GM21529 (cell line): ENCODE measurements around the gene IFNL2.
"Not testable (repeated sequence)": the region's sequence is repeated elsewhere in the genome, so short reads cannot be mapped to it uniquely, and the experiment has no call there.

Experiments used
- ATAC-seq: cut with Tn5 transposase; IDR thresholded peaks from one replicate; pipeline ENCODE4 v1.9.1; 2021; ENCODE audit not compliant: unreplicated experiment

Gene IFNL2

DNA sequence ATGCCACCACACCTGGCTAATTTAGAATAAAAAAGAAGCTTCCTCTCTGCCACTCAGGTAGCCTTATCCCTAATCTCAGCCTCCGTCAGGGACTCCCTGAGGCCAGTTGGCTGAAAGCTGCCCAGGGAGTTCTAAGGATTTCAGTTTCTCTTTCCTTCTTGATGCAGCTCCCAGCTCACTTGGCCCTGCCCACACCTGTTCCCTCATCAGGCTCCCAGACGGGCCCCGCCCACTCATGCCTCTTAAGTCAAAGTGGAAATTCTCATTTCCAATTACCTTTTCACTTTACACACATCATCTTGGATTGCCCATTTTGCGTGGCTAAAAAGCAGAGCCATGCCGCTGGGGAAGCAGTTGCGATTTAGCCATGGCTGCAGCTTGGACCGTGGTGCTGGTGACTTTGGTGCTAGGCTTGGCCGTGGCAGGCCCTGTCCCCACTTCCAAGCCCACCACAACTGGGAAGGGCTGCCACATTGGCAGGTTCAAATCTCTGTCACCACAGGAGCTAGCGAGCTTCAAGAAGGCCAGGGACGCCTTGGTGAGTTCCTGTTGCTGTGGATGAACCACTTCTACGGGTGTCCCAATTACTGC, 28.0 kb downstream of the IFNL2 start, which contains the start of gene IFNL1:
Gene IFNL1, plus strand, starts transcription at position 353 of the 591 bp plus-strand sequence. Its CDS starts 15 bp downstream, at position 368.
- ATAC-seq, result no peak

DNA sequence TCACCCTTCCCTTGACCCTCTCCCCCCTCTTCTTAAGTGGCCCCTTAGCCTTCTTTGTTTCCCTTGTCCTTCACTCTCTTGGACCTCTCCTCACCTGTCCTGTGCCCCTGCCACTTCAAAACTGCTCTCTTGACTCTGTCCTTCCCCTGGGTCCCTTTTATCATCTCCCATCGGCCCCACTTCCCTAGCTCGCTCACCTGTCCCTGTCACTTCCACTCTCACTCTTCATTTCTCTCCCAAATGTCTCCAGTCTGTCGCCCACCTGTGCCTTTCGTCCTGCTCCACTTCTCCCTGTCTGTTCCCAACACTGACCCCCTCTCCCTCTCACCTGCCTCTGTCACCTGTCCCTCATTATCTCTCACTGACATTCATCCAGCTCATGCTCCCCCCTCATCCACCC, 28.7 kb downstream of the IFNL2 start:
- ATAC-seq, result no peak

DNA sequence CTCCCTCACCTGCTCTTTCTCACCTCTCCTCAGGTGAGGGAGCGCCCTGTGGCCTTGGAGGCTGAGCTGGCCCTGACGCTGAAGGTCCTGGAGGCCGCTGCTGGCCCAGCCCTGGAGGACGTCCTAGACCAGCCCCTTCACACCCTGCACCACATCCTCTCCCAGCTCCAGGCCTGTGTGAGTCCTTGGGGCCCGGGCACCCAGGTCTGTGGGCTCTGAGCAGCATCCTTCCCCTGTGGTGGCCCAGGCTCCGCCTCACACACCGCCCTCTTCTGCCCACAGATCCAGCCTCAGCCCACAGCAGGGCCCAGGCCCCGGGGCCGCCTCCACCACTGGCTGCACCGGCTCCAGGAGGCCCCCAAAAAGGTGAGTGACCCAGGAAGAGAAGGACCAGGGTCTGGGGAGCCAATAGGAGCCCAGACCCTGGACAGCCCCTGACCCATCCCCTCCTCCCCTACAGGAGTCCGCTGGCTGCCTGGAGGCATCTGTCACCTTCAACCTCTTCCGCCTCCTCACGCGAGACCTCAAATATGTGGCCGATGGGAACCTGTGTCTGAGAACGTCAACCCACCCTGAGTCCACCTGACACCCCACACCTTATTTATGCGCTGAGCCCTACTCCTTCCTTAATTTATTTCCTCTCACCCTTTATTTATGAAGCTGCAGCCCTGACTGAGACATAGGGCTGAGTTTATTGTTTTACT, 29.9 kb downstream of the IFNL2 start:
- no peak for ATAC-seq

- no peak for ATAC-seq
Measured at GRCh38 chr19:39299404-39299803, 31.2 kb downstream of the IFNL2 start.

GRCh38 chr19:39299832-39300231, 31.6 kb downstream of the IFNL2 start:
- no peak for ATAC-seq

DNA sequence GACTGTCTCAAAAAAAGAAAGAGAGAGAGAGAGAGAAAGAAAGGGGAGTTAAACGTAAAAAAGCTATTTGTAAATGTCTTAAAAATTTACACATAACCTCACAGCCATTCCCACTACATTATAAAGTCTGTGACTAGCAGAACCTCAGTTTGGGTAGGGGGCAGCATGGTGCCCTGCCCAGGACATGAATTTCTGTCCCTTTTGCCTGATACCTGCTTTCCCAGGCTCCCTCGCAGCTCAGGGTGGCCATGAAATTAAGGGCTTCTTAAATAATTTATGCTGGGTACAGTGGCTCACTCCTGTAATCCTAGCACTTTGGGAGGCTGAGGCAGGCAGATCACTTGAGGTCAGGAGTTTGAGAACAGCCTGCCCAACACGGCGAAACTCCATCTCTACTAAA, 32.8 kb downstream of the IFNL2 start:
- ATAC-seq, result no peak

DNA sequence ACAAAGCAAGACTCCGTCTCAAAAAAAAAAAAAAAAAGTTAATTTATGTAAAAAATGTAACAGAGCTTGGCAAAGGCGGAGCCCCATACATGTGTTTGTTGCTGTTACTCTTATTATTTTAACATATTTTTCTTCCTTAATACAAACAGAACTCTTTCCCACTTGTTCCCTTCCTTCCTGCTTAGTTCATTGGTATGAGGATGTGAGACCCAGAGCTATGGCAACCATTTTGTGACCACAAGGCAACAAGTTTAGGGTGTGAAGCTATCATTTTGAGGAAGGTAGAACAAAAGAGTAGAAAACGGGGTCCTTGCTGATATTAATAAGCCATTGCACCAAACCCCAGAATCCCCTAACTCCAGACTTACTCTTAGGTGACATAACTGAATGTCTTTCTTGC, 33.4 kb downstream of the IFNL2 start:
- ATAC-seq, result no peak

GRCh38 chr19:39303373-39304184, 35.4 kb downstream of the IFNL2 start:
- ATAC-seq, result no peak

DNA sequence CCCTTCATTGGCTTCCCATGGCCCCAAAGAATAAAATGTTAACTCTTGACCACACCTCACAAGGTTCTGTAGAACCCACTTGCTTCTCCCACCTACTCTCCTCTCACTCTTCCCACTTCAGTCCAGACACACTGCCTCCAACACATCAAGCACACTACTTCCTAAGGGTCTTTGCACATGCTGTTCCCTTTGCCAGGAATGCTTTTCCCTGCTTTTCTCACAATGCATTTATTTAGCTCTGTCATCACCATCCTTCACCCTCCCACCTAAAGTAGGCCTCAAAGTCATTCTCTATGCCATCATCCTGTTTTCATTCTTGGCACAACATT, 36.0 kb downstream of the IFNL2 start:
- no peak for ATAC-seq

DNA sequence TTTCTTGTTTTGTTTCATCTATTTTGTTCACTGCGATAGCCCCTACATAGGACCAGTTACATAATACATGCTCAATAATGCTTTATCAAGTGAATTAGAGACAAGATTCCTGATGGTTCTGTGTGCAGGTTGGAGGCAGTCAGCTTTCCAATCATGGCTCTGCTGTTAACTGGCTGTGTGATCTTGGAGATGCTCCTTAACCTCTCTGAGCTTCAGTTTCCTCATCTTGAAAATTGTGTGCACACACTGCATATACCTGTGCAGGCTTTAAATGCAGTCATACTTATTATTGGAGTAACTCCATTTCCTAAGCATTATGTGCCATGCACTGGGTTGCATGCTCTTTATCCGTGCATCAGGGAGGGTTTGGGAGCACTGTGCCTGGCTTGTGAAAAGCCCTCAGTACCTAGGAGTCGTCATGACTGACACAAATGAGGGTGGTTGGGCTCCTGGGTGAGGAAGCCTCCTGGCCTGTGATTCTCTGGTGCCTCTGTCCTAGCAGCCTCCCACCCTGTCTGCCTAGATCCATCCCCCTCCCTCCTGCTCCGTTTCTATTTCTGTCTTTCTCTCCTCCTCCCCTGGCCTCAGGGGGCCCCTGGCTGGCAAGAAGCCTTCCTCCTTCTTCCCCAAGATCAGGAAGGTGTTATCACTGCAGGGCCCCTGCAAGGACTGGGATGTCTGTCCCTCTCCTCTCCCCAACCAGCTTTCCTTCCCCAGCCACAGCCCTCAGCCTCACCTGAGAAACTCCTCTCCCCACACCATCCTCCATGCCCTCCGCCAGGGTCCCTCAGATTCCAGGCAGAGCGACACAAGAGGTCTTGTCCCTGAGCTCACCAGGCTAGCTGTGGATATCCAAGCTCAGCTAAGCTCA, 36.7 kb downstream of the IFNL2 start:
- ATAC-seq, result no peak

DNA sequence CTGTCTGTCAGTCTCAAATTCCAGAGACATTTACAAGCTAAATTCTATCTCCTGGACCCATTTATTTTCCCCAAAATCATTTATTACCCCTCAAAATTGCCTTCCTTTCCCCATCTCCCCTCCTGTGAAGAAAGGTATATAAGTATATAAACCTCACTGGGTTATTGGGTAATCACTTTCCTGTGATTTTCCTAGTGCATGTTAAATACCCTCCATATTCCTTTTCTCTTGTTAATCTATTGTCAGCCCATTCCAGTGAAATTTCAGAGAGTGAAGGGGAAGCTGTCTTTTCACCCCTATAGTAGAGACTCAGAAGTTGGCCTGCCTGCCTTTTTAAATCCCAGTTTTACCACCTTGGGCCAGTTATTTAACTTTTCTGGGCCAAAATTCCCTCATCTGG, 37.9 kb downstream of the IFNL2 start:
- no peak for ATAC-seq

DNA sequence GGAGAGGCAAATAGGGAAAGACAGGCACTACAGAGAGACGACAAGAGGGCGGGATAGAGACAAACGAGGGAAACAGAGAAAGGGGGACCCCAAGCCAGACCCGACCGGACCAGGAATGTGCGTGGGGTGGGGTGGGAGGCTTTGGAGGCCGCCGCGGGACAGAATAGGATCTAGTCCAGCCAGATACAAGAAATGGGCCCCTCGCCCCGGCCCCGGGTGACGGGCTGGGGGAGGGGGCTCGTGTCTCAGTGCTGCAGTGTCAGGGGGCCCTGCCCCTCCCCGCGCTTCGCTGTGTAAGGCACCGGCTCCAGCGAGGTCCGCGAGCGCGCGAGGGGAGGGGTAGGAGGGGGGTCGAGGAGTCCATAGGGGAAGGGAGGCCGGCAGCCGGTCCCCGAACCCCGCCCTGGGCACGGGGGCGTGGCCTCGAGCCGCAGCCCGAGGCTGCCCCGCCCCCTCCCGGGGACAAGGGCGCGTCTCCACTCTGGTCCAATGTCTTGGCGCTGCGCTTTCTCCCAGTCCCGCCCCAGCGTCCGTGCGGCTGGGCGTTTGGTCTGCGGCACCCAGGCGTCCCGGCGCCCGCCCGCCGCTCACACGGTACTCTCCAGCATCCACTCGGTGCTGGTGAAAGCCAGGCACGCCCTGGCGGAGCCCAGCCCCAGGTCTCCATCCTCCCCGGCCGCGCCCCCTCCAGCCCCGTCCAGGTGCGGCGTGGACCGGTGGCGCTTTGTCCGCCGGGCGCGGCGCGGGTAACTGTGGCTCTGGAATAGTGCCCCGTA, 39.0 kb downstream of the IFNL2 start:
- ATAC-seq, result no peak

GRCh38 chr19:39307822-39308530, 39.8 kb downstream of the IFNL2 start:
- no peak for ATAC-seq

- ATAC-seq, result no peak
Measured at GRCh38 chr19:39308531-39309304, 40.5 kb downstream of the IFNL2 start.

GRCh38 chr19:39309305-39309670, 41.1 kb downstream of the IFNL2 start:
- not testable (repeated sequence) for ATAC-seq

- ATAC-seq, result no peak
Measured at GRCh38 chr19:39310558-39311311, 42.5 kb downstream of the IFNL2 start.

GRCh38 chr19:39314016-39314728, 46.0 kb downstream of the IFNL2 start:
- ATAC-seq, result no peak

DNA sequence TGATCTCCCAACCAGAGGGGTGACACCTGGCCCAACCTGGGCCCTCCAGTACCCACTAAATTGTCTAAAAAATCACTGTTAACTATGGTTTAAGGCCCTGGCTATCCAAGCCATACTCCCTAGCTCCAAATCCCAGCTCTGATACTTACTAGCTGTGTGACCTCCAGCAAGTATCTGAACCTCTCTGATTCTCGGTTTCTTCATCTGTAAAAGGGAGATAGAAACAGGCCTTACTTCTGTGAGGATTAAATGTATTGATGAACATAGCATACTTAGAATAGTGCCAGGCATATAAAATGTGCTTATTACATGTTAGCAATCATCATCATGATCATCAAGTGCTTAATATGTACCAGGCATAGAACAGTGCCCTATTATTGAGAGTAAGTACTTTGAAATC, 47.7 kb downstream of the IFNL2 start:
- no peak for ATAC-seq
